DOHH2 (cell line): ENCODE data around the gene SUPT3H.
A peak's percentile ranks its signal among the peaks of the same experiment; 100 is the strongest.

Experiments used
- H3F3A ChIP-seq: fragments of 200-600 bp; sonication (generic), shearing (Covaris generic); 2 replicates; pipeline ENCODE4 v1.6.0; 2016; ENCODE audit warnings: antibody characterized with exemption, mild to moderate bottlenecking; ENCODE audit not compliant: control insufficient read depth, insufficient read depth
- H3K27ac ChIP-seq: fragments of 200-600 bp; sonication (generic); 2 replicates; pipeline ENCODE4 v1.5.1; 2014; ENCODE audit warnings: low read depth, mild to moderate bottlenecking, low read length, moderate library complexity
- H3K27me3 ChIP-seq: fragments of 200-600 bp; sonication (generic); 2 replicates; pipeline ENCODE4 v1.6.1; 2014; ENCODE audit warnings: mild to moderate bottlenecking, low read length, mixed read lengths; ENCODE audit not compliant: control insufficient read depth
- H3K36me3 ChIP-seq: fragments of 200-600 bp; sonication (generic); 2 replicates; pipeline ENCODE4 v1.6.1; 2014; ENCODE audit warnings: mild to moderate bottlenecking, low read length, moderate library complexity, mixed read lengths; ENCODE audit not compliant: control insufficient read depth
- H3K4me1 ChIP-seq: fragments of 200-600 bp; sonication (generic); 2 replicates; pipeline ENCODE4 v1.6.1; 2014; ENCODE audit warnings: mild to moderate bottlenecking, low read length, mixed read lengths; ENCODE audit not compliant: control insufficient read depth
- H3K4me2 ChIP-seq: fragments of 200-600 bp; sonication (generic); 2 replicates; pipeline ENCODE4 v1.6.0; 2014; ENCODE audit warnings: mild to moderate bottlenecking, low read length, moderate library complexity
- H3K4me3 ChIP-seq: fragments of 200-600 bp; sonication (generic); 2 replicates; pipeline ENCODE4 v1.5.1; 2014; ENCODE audit warnings: mild to moderate bottlenecking, low read length, mixed read lengths
- H3K79me2 ChIP-seq: fragments of 200-600 bp; sonication (generic); 2 replicates; pipeline ENCODE4 v1.6.1; 2014; ENCODE audit warnings: mild to moderate bottlenecking, low read length, mixed read lengths; ENCODE audit not compliant: control insufficient read depth
- H3K9me2 ChIP-seq: fragments of 200-600 bp; sonication (generic); replicated peaks from 2 replicates; pipeline ENCODE4 v1.6.1; 2014; ENCODE audit warnings: mild to moderate bottlenecking, low read length, mixed read lengths; ENCODE audit not compliant: control insufficient read depth
- H3K9me3 ChIP-seq: fragments of 200-600 bp; sonication (generic); 2 replicates; pipeline ENCODE4 v1.6.1; 2014; ENCODE audit warnings: antibody characterized with exemption, low read length, mixed read lengths; ENCODE audit not compliant: control insufficient read depth, insufficient read depth
- H4K20me1 ChIP-seq: fragments of 200-600 bp; sonication (generic); 2 replicates; pipeline ENCODE4 v1.6.0; 2014; ENCODE audit warnings: low read depth, mild to moderate bottlenecking, antibody characterized with exemption, low read length, moderate library complexity; ENCODE audit not compliant: control insufficient read depth, insufficient read depth
- EZH2phosphoT487 ChIP-seq: fragments of 200-600 bp; sonication (generic); IDR thresholded peaks from 2 replicates; pipeline ENCODE4 v1.6.1; 2017; ENCODE audit warnings: borderline replicate concordance, mild to moderate bottlenecking, antibody characterized with exemption, low read length, moderate library complexity, mixed read lengths
- TF ChIP-seq, protein P1 (sequence below): fragments of 200-600 bp; sonication (generic); IDR thresholded peaks from one replicate; pipeline ENCODE4 v1.5.1; 2014; ENCODE audit warnings: antibody characterized with exemption, mild to moderate bottlenecking, low read depth, low read length; ENCODE audit not compliant: poor library complexity, severe bottlenecking

Gene SUPT3H

DNA sequence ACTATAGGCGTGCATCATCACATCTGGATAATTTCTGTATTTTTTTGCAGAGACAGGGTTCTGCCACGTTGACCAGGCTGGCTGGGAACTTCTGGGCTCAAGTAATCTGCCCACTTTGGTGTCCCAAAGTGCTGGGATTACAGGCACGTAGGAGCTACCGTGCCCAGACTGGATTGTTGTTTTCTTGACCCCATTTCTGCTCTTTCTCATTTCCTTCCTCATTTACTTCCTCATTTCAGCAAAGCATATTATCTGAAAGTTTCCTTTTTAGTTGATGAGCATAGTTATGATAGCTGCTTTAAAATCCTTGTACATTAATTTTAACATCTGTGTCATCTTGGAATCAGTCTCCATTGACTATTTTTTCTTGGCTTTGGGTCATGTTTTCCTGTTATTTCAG lies 350.6 kb downstream of the SUPT3H start:
- Histone ChIP-seq H3K9me3 (no peaks in the 10 kb centered on the region), H3K9me2 (no peaks in the 10 kb centered on the region), H3K4me2 (peak overlapping the region; percentile 6; the same call in 1 of the 2 replicates), H3K4me1 (peaks cover 8% of the 10 kb centered on the region), H3F3A (no peaks in the 10 kb centered on the region), H3K27me3 (peaks cover 2% of the 10 kb centered on the region; the same call in 1 of the 2 replicates), H4K20me1 (no peaks in the 10 kb centered on the region), H3K79me2 (no peaks in the 10 kb centered on the region), H3K27ac (no peak overlapping the region), H3K36me3 (no peaks in the 10 kb centered on the region), H3K4me3 (no peak overlapping the region)
- TF ChIP-seq EZH2phosphoT487, result no peak
- TF ChIP-seq, protein P1, sequence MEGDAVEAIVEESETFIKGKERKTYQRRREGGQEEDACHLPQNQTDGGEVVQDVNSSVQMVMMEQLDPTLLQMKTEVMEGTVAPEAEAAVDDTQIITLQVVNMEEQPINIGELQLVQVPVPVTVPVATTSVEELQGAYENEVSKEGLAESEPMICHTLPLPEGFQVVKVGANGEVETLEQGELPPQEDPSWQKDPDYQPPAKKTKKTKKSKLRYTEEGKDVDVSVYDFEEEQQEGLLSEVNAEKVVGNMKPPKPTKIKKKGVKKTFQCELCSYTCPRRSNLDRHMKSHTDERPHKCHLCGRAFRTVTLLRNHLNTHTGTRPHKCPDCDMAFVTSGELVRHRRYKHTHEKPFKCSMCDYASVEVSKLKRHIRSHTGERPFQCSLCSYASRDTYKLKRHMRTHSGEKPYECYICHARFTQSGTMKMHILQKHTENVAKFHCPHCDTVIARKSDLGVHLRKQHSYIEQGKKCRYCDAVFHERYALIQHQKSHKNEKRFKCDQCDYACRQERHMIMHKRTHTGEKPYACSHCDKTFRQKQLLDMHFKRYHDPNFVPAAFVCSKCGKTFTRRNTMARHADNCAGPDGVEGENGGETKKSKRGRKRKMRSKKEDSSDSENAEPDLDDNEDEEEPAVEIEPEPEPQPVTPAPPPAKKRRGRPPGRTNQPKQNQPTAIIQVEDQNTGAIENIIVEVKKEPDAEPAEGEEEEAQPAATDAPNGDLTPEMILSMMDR, result no peak

DNA sequence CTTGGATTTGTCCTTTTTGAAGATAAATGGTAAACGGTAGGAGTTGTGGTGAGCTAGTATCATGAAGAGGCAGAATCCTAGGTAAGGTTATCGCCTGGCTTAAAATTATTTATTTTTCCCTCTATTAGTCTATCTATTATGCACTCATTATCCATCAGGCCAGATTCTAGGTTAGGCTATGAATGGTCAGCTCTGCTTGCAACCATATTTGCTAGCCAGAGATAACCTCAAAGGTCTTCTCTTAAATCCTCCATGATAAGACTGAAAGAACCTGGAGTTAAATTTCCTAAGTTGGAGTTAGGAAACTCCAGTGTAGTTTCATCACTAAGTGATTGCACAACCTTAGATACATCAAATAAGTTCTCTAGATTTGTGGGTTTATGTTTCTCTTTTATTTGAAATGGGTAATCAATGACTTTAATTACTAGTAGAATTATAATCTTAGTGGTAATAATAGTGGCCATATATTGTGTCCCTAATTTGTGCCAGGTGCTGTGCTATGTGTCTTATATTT lies 351.7 kb downstream of the SUPT3H start:
- Histone ChIP-seq H3K36me3 (no peaks in the 10 kb centered on the region), H3K27me3 (no peaks in the 10 kb centered on the region), H3K9me3 (no peaks in the 10 kb centered on the region), H3F3A (no peaks in the 10 kb centered on the region), H4K20me1 (no peaks in the 10 kb centered on the region), H3K4me3 (no peak overlapping the region), H3K9me2 (no peaks in the 10 kb centered on the region), H3K4me2 (no peak overlapping the region), H3K79me2 (no peaks in the 10 kb centered on the region), H3K4me1 (peaks cover 8% of the 10 kb centered on the region), H3K27ac (no peak overlapping the region)
- TF ChIP-seq EZH2phosphoT487, result no peak
- TF ChIP-seq, protein P1, result no peak

DNA sequence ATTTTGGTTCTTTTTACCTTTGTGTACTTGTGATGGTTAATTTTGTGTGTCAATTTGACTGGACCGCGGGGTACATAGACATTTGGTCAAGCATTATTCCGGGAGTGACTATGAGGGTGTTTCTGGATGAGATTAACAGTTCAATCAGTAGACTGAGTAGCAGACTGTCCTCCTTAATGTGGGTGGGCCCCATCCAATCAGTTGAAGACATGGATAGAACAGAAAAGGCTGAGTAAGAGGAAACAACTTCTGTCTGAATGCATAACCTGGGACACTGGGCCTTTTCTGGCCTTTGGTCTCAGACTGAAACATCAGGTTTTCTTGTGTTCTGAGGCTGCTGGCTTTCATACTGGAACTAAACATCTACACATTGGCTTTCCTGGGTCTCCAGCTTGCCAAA lies 353.1 kb downstream of the SUPT3H start:
- no peak for TF ChIP-seq EZH2phosphoT487
- TF ChIP-seq, protein P1, result no peak
- no peak overlapping the region for H3K27ac ChIP-seq
- no peak overlapping the region for H3K4me3 ChIP-seq

More for the DNA sequence above, 353.1 kb downstream of the SUPT3H start:
- Histone ChIP-seq H3K36me3 (no peaks in the 10 kb centered on the region), H3F3A (no peaks in the 10 kb centered on the region), H3K27me3 (no peaks in the 10 kb centered on the region), H3K4me2 (no peak overlapping the region), H3K4me1 (peaks cover 8% of the 10 kb centered on the region), H3K9me3 (no peaks in the 10 kb centered on the region), H3K79me2 (no peaks in the 10 kb centered on the region), H3K9me2 (no peaks in the 10 kb centered on the region), H4K20me1 (no peaks in the 10 kb centered on the region)
